ENCODE results near the gene COL27A1.

The COL27A1 gene

GRCh38 chr9:114130141-114130540, 25.2 kb upstream of the COL27A1 start (continued):
- no peak for TF ChIP-seq KLF9 (tag by site-specific recombination; IDR thresholded peaks at IDR 0.05; ENCODE audit: low read depth)
- TF ChIP-seq SALL2 (tag by site-specific recombination; IDR thresholded peaks at IDR 0.05; ENCODE audit: borderline replicate concordance), result no peak
- TF ChIP-seq KLF17 (tag by site-specific recombination; IDR thresholded peaks at IDR 0.05), result no peak
- TF ChIP-seq EGR2 (tag by site-specific recombination; IDR thresholded peaks at IDR 0.05; ENCODE audit: low read depth), result no peak
- no peak for TF ChIP-seq CTCF (tag by site-specific recombination; IDR thresholded peaks at IDR 0.05)

GRCh38 chr9:114130624-114131277, 24.6 kb upstream of the COL27A1 start:
- Histone ChIP-seq H3K9me3 (ENCODE audit: control insufficient read depth, insufficient read depth, low read depth, low read length) (no peaks in the 10 kb centered on the region), H3K36me3 (ENCODE audit: control insufficient read depth in 2 of 2, insufficient read depth in 1 of 2, low read length in 2 of 2) (no peaks in the 10 kb centered on the region), H3K4me3 (ENCODE audit: low read depth, low read length) (no peak overlapping the region), H3K27ac (ENCODE audit: extremely low read depth, low read depth, low read length) (no peak overlapping the region), H3K4me1 (ENCODE audit: control insufficient read depth, insufficient read depth, low read length) (no peaks in the 10 kb centered on the region)
- CTCF ChIA-PET, result interaction anchor here (0.6 kb wide), 1 partner anchor 212 kb away, joined by 3 read pairs; no protein-coding TSS in a partner anchor
- POLR2A ChIA-PET, result no interaction called here
- TF ChIP-seq SP7 (tag by site-specific recombination; IDR thresholded peaks at IDR 0.05) (no peak), ZNF19 (tag by site-specific recombination; IDR thresholded peaks at IDR 0.05; ENCODE audit: low read depth) (no peak), AEBP2 (tag by site-specific recombination; IDR thresholded peaks at IDR 0.05; ENCODE audit: borderline replicate concordance) (no peak), HIC1 (tag by site-specific recombination; IDR thresholded peaks at IDR 0.05) (no peak), ZNF529 (tag by site-specific recombination; IDR thresholded peaks at IDR 0.05; ENCODE audit: insufficient replicate concordance) (no peak), TRIM28 (IDR thresholded peaks at IDR 0.05; ENCODE audit: borderline replicate concordance, low read length) (no peak), SETDB1 (IDR thresholded peaks at IDR 0.05; ENCODE audit: insufficient read length, low read length) (no peak), ZNF785 (tag by site-specific recombination; IDR thresholded peaks at IDR 0.05) (no peak), ATF2 (tag by site-specific recombination; IDR thresholded peaks at IDR 0.05; ENCODE audit: low read depth) (no peak), SCRT2 (tag by site-specific recombination; IDR thresholded peaks at IDR 0.05) (no peak), ZBTB1 (tag by site-specific recombination; IDR thresholded peaks at IDR 0.05) (no peak), PRDM2 (tag by site-specific recombination; IDR thresholded peaks at IDR 0.05; ENCODE audit: borderline replicate concordance) (no peak), SCRT1 (tag by site-specific recombination; IDR thresholded peaks at IDR 0.05; ENCODE audit: borderline replicate concordance) (no peak), ZNF394 (tag by site-specific recombination; IDR thresholded peaks at IDR 0.05; ENCODE audit: borderline replicate concordance) (no peak), ZNF560 (tag by site-specific recombination; IDR thresholded peaks at IDR 0.05; ENCODE audit: borderline replicate concordance) (no peak), ZNF777 (tag by site-specific recombination; IDR thresholded peaks at IDR 0.05; ENCODE audit: borderline replicate concordance) (no peak), HOXC10 (CRISPR knock-in tag; IDR thresholded peaks at IDR 0.05) (no peak)

Data from HEK293 (cell line).